ENCODE data around the gene OTUD7B.

DNA sequence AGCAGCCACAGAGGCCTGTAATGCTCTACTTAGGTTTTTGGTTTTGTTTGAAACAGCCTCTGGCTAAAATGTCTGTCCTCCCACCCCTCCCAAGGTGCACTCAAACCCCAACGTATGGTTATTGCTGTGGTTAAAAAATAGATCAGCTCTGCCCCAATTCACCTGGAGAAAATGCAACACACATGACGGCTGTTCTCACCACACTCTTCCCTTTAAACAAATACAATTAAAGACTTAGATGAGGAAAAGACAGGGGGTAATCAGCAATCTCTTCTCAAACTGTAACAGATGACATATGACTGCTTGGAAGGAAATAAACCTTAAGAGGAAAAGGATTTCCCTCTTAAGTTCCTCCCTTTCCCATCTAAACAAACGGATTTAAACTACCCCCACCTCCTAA lies 67.6 kb downstream of the OTUD7B start:
- TF ChIP-seq, protein P1, sequence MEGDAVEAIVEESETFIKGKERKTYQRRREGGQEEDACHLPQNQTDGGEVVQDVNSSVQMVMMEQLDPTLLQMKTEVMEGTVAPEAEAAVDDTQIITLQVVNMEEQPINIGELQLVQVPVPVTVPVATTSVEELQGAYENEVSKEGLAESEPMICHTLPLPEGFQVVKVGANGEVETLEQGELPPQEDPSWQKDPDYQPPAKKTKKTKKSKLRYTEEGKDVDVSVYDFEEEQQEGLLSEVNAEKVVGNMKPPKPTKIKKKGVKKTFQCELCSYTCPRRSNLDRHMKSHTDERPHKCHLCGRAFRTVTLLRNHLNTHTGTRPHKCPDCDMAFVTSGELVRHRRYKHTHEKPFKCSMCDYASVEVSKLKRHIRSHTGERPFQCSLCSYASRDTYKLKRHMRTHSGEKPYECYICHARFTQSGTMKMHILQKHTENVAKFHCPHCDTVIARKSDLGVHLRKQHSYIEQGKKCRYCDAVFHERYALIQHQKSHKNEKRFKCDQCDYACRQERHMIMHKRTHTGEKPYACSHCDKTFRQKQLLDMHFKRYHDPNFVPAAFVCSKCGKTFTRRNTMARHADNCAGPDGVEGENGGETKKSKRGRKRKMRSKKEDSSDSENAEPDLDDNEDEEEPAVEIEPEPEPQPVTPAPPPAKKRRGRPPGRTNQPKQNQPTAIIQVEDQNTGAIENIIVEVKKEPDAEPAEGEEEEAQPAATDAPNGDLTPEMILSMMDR (tag by site-specific recombination; IDR thresholded peaks at IDR 0.05), result no peak
- no peak for TF ChIP-seq ZNF785 (tag by site-specific recombination; IDR thresholded peaks at IDR 0.05)
- peak; percentile 11; the same call in 1 of the 2 replicates for TF ChIP-seq SP2 (tag by site-specific recombination; IDR thresholded peaks at IDR 0.05)
- TF ChIP-seq, protein P2, sequence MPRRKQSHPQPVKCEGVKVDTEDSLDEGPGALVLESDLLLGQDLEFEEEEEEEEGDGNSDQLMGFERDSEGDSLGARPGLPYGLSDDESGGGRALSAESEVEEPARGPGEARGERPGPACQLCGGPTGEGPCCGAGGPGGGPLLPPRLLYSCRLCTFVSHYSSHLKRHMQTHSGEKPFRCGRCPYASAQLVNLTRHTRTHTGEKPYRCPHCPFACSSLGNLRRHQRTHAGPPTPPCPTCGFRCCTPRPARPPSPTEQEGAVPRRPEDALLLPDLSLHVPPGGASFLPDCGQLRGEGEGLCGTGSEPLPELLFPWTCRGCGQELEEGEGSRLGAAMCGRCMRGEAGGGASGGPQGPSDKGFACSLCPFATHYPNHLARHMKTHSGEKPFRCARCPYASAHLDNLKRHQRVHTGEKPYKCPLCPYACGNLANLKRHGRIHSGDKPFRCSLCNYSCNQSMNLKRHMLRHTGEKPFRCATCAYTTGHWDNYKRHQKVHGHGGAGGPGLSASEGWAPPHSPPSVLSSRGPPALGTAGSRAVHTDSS (tag by site-specific recombination; IDR thresholded peaks at IDR 0.05), result no peak
- TF ChIP-seq, protein P3, sequence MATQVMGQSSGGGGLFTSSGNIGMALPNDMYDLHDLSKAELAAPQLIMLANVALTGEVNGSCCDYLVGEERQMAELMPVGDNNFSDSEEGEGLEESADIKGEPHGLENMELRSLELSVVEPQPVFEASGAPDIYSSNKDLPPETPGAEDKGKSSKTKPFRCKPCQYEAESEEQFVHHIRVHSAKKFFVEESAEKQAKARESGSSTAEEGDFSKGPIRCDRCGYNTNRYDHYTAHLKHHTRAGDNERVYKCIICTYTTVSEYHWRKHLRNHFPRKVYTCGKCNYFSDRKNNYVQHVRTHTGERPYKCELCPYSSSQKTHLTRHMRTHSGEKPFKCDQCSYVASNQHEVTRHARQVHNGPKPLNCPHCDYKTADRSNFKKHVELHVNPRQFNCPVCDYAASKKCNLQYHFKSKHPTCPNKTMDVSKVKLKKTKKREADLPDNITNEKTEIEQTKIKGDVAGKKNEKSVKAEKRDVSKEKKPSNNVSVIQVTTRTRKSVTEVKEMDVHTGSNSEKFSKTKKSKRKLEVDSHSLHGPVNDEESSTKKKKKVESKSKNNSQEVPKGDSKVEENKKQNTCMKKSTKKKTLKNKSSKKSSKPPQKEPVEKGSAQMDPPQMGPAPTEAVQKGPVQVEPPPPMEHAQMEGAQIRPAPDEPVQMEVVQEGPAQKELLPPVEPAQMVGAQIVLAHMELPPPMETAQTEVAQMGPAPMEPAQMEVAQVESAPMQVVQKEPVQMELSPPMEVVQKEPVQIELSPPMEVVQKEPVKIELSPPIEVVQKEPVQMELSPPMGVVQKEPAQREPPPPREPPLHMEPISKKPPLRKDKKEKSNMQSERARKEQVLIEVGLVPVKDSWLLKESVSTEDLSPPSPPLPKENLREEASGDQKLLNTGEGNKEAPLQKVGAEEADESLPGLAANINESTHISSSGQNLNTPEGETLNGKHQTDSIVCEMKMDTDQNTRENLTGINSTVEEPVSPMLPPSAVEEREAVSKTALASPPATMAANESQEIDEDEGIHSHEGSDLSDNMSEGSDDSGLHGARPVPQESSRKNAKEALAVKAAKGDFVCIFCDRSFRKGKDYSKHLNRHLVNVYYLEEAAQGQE (tag by site-specific recombination; IDR thresholded peaks at IDR 0.05), result no peak
